Heart left ventricle (tissue), 16 donors: ENCODE data around the gene PLK1. TPM values are rescaled to one million over a fixed set of nuclear protein-coding genes. Genes with fewer than 3 reads are reported as not detected.
A peak's percentile ranks its signal among the peaks of the same experiment; 100 is the strongest.

ENCODE experiments used
- ATAC-seq, 4 donors: fragments of 200-7000 bp; cut with Tn5 transposase; one replicate each; pipeline ENCODE4 v1.9.1; 2020 to 2022; ENCODE audit warnings: moderate library complexity in 4 of 4, mild to moderate bottlenecking in 3 of 4, moderate number of reproducible peaks in 1 of 4
- DNase-seq, 5 donors: peaks; one replicate each; pipeline ENCODE4 v3.0.0-alpha.2; 2020
- H3K27ac ChIP-seq, 12 donors: fragments of 200-600 bp; sonication (generic) in 4 of 12; one replicate each; pipeline versions ENCODE4 v1.5.0 to v1.8.0; 2016 to 2022; ENCODE audit warnings: mild to moderate bottlenecking in 2 of 12
- H3K27me3 ChIP-seq, 9 donors: fragments of 200-600 bp; sonication (generic) in 2 of 9; one replicate each; pipeline versions ENCODE4 v1.5.1 to v1.8.0; 2016 to 2022; ENCODE audit warnings: mild to moderate bottlenecking in 3 of 9
- H3K36me3 ChIP-seq, 9 donors: fragments of 200-600 bp; sonication (generic) in 2 of 9; one replicate each; pipeline versions ENCODE4 v1.5.0 to v1.8.0; 2018 to 2022; ENCODE audit warnings: mild to moderate bottlenecking in 2 of 9
- H3K4me1 ChIP-seq, 12 donors: fragments of 200-600 bp; sonication (generic) in 4 of 12; one replicate each; pipeline versions ENCODE4 v1.5.0 to v1.8.0; 2016 to 2022; ENCODE audit warnings: mild to moderate bottlenecking in 3 of 12
- H3K4me3 ChIP-seq, 12 donors: fragments of 200-600 bp; sonication (generic) in 4 of 12; one replicate each; pipeline versions ENCODE4 v1.5.0 to v1.8.0; 2017 to 2022; ENCODE audit warnings: mild to moderate bottlenecking in 9 of 12, moderate library complexity in 4 of 12
- H3K9me3 ChIP-seq, 12 donors: fragments of 200-600 bp; sonication (generic) in 4 of 12; one replicate each; pipeline versions ENCODE4 v1.5.0 to v1.8.0; 2016 to 2022; ENCODE audit warnings: mild to moderate bottlenecking in 1 of 12
- POLR2A ChIP-seq, 2 donors: fragments of 450-650 bp; IDR thresholded peaks; one replicate each; pipeline ENCODE4 v1.6.1; 2017; ENCODE audit warnings: antibody characterized with exemption in 2 of 2, mild to moderate bottlenecking in 2 of 2, moderate library complexity in 2 of 2
- WGBS, 4 donors: extraction: QIAGEN DNeasy Blood & Tissue Kit in 2 of 4; methylation state at CpG; one replicate each; pipeline versions ENCODE4 v1.1.5 to v1.1.7; 2013 to 2018; 5-methylcytosine and 5-hydroxymethylcytosine counted together
- intact Hi-C, 10 donors: fragments of 100-400 bp; cut with DNase I; formaldehyde crosslinking; loops; one replicate each; pipeline versions ENCODE4 v1.11.1 to v1.14.2; 2022
- polyA plus RNA-seq, 2 donors: library from polyadenylated mRNA; stranded (reverse); fragments of 200-250 nt; gene quantifications; one replicate each; pipeline ENCODE4 v1.2.3, GENCODE V29; 2013
- total RNA-seq, 9 donors: library from RNA; depleted of rRNA in 2 of 9; stranded (reverse); fragments of >200 nt in 2 of 9; fragmentation: NEBNext Ultra II Directional in 3 of 9; extraction: Animal tissue kit (Norgen Biotek cat#: 25700) in 3 of 9; gene quantifications; one replicate each; pipeline versions ENCODE4 v1.1.0 to v1.2.4, GENCODE V29; 2016 to 2023
- TF ChIP-seq, protein P1 (sequence below), 12 donors: fragments of 200-600 bp; sonication (generic) in 4 of 12; IDR thresholded peaks; one replicate each; pipeline versions ENCODE4 v1.5.0 to v1.8.0; 2018 to 2022; ENCODE audit warnings: antibody characterized with exemption in 12 of 12, mild to moderate bottlenecking in 5 of 12
- donor health status: ischemic (EF 13 %, LVEDD 7.1; RV severe dilation, severe dysfunction).
- donor health status: healthy with polysubstance abuse.
- donor health status: DM: no; HTN: yes; CAD: no.
- donor health status: DM: no; HTN: no; CAD: no.
- donor health status: ischemic (EF 25% LVEDD 6.9; RV normal size, moderate dysfunction).
- donor health status: ischemic (EF 25% LVEDD 5.7; RV mildly dilated, moderate dysfunction).
- donor health status: healthy.
- donor health status: DM: yes; HTN: yes; CAD: no.
- donor health status: ischemic (EF 35%, LVEDD 5.7; RV mildly dilated, moderate dysfunction).
- donor health status: nonischemic (EF 11% LVEDD 7.7; RV severe dilation, severe dysfunction).
- donor health status: DM: yes; HTN: yes; CAD: no.
- donor health status: PGD.
- donor health status: ischemic (EF 29% LVEDD 5.4; RV normal size, mild dysfunction).
- donor health status: nonischemic (EF 23%, LVEDD 6.1; RV moderate dilation, normal function).

The PLK1 gene
- total and polyA plus RNA-seq, 11 donors, result 0.19 to 9.2 (median 1.1) TPM

- Histone ChIP-seq H3K4me1 (no peaks in the 10 kb centered on the region), H3K36me3 (peaks cover 3 to 100% (median 96%) of the 10 kb centered on the region in 9 donors), H3K4me3 (no peak overlapping the region), H3K27ac (no peak overlapping the region), H3K27me3 (no peaks in the 10 kb centered on the region), H3K9me3 (no peaks in the 10 kb centered on the region)
- DNase-seq, result no peak
- intact Hi-C loops, result no loop called here
- no peak for ATAC-seq
- WGBS, 4 donors, result 90 to 92% (median 92%) methylated on average over 6 of the region's 6 CpGs
- TF ChIP-seq POLR2A (IDR thresholded peaks at IDR 0.05), result no peak
- TF ChIP-seq, protein P1, sequence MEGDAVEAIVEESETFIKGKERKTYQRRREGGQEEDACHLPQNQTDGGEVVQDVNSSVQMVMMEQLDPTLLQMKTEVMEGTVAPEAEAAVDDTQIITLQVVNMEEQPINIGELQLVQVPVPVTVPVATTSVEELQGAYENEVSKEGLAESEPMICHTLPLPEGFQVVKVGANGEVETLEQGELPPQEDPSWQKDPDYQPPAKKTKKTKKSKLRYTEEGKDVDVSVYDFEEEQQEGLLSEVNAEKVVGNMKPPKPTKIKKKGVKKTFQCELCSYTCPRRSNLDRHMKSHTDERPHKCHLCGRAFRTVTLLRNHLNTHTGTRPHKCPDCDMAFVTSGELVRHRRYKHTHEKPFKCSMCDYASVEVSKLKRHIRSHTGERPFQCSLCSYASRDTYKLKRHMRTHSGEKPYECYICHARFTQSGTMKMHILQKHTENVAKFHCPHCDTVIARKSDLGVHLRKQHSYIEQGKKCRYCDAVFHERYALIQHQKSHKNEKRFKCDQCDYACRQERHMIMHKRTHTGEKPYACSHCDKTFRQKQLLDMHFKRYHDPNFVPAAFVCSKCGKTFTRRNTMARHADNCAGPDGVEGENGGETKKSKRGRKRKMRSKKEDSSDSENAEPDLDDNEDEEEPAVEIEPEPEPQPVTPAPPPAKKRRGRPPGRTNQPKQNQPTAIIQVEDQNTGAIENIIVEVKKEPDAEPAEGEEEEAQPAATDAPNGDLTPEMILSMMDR (IDR thresholded peaks at IDR 0.05), result no peak
These were observed 11.4 kb upstream of the PLK1 start for GRCh38 chr16:23667355-23667659.

DNA sequence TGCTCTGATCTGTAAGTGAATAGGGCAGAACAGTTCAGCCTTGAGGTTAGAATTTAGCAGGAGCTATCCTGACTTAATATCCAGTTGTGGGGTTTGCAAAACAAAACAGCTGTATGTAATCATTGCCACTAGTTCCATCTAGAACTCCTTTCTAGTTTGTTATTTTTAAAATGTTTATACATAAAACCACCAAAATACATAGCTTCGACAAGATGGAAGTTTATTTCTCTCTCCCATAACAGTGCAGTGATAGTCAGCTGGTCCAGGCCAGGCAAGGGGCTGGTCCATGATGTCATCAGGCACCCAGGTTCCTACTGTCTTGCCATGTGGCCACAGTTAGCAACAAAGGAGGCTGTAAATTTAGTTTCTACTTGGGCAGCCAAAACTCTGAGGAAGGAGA is 10.5 kb upstream of the PLK1 start:
- H3K4me3 ChIP-seq, result no peak overlapping the region
- 79 to 96% (median 94%) methylated on average over 1 of the region's 1 CpG for WGBS, 4 donors
- no peak for ATAC-seq
- no peak overlapping the region for H3K27ac ChIP-seq
- H3K36me3 ChIP-seq, result peaks cover 3 to 95% (median 92%) of the 10 kb centered on the region in 9 donors
- H3K27me3 ChIP-seq, result no peaks in the 10 kb centered on the region
- H3K9me3 ChIP-seq, result no peaks in the 10 kb centered on the region
- no peak for TF ChIP-seq POLR2A (IDR thresholded peaks at IDR 0.05)
- TF ChIP-seq, protein P1 (IDR thresholded peaks at IDR 0.05), result no peak
- intact Hi-C loops, result no loop called here
- no peak for DNase-seq
- H3K4me1 ChIP-seq, result no peaks in the 10 kb centered on the region

DNA sequence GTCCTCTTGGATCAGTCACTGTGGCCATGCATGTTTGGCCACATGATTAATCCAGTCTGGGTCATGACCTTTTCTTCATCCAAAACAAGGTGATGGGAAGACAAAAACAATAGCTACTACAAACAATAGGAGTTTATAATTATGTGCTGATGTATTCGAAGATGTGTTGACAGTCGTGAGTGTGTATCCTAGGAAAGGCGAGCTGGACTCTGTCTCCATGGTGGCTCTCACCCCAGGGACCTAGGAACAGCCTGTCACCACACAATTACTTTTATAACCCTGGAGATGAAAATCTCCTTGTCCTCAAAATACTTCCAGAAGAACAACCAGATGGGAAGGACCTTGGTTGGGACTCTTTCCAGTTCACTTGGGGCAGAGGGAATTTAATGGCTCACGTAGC is 9.8 kb upstream of the PLK1 start:
- no peaks in the 10 kb centered on the region for H3K27me3 ChIP-seq
- peaks cover 3 to 90% (median 86%) of the 10 kb centered on the region in 9 donors for H3K36me3 ChIP-seq
- 50 to 72% (median 56%) methylated on average over 4 of the region's 4 CpGs for WGBS, 4 donors
- DNase-seq (no peak), ATAC-seq (peak in 1 of 4 donors; percentile 61)
- H3K4me1 ChIP-seq, result no peaks in the 10 kb centered on the region
- H3K4me3 ChIP-seq, result no peak overlapping the region
- no peak overlapping the region for H3K27ac ChIP-seq
- TF ChIP-seq, protein P1 (IDR thresholded peaks at IDR 0.05), result no peak
- no peak for TF ChIP-seq POLR2A (IDR thresholded peaks at IDR 0.05)
- intact Hi-C loops, result no loop called here
- H3K9me3 ChIP-seq, result no peaks in the 10 kb centered on the region

GRCh38 chr16:23670137-23670776 is 8.4 kb upstream of the PLK1 start:
- no peak for TF ChIP-seq POLR2A (IDR thresholded peaks at IDR 0.05)
- ATAC-seq (no peak), DNase-seq (no peak)
- no peaks in the 10 kb centered on the region for H3K9me3 ChIP-seq
- no peak overlapping the region for H3K27ac ChIP-seq
- peaks cover 3 to 88% (median 73%) of the 10 kb centered on the region in 9 donors for H3K36me3 ChIP-seq
- intact Hi-C loops, result no loop called here
- H3K27me3 ChIP-seq, result no peaks in the 10 kb centered on the region
- 90 to 98% (median 94%) methylated on average over 4 of the region's 4 CpGs for WGBS, 4 donors
- H3K4me3 ChIP-seq, result no peak overlapping the region
- H3K4me1 ChIP-seq, result no peaks in the 10 kb centered on the region
